A549 treated with CORT108297 at 1 μM for 4 hours (cell line): ENCODE results near the gene CD33. TPM values are rescaled to one million over a fixed set of nuclear protein-coding genes. Genes with fewer than 3 reads are reported as not detected.

Experiments used
- total RNA-seq: library from RNA; stranded (reverse); fragments of 200-300 nt; extraction: Qiagen RNA extraction; gene quantifications from 5 replicates; pipeline ENCODE4 v1.2.3, GENCODE V29; 2022

CD33 gene
- 0.44 TPM in 1 of 5 replicates, not detected in the others for total RNA-seq

DNA sequence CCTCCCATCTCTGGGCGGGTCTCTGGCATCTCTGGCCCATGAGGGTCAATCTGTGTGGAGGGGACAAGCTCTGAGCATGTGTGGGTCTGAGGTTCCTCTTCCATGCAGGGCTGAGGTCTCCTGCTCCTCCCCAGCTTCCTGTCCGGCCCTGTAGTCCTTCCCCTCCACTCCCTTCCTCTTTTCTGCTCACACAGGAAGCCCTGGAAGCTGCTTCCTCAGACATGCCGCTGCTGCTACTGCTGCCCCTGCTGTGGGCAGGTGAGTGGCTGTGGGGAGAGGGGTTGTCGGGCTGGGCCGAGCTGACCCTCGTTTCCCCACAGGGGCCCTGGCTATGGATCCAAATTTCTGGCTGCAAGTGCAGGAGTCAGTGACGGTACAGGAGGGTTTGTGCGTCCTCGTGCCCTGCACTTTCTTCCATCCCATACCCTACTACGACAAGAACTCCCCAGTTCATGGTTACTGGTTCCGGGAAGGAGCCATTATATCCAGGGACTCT is at the start of gene CD33:
Gene CD33, plus strand, starts transcription at position 183 of the 496 bp plus-strand sequence. Its CDS starts 39 bp downstream, at position 222.

DNA sequence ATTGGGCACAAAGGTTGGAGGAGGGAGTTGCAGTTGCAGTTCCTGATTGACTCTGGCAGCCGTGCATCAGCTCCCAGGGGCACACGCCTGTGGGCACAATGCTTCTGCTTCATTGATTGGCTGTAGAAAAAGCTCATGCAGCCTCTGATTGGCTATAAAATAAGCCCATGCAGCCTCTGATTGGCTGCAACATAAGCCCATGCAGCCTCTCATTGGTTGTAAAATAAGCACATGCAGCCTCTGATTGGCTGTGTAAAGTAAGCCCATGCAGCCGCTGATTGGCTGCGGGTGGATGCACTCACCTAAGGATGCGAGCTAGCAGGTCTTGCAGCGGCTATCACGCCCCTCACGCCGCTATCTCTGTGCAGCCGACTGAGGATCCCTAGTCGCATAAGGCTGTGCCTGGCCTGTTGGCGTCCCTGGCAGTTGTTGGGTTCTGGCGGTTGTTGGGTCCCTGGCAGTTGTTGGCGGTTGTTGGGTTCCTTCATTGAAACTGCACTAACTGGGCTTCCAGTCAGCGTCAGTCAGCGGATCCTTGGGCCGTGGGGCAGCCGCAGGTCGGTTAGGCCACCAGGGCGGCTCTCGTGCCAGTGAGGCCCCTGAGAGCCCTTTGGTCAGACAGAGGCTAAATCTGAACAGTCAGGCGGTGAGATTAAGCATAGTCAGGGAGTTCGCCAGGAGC is 26.0 kb downstream of the CD33 start, which contains the start of gene SIGLECL1:
Gene SIGLECL1, plus strand, starts transcription at position 295 of the 682 bp plus-strand sequence. CDS start 12,993 bp downstream, outside the sequence.

Other genes with a start within 250 kb of the CD33 start
- 0.06 to 0.07 TPM in 2 of 5 replicates, not detected in the others for gene KLK7, start 241.2 kb upstream of the CD33 start, total RNA-seq
- gene KLK8, start 223.5 kb upstream of the CD33 start, total RNA-seq = not detected in 5 replicates
- gene KLK10, start 205.4 kb upstream of the CD33 start, total RNA-seq = 0.25 to 0.60 TPM (median 0.28 TPM) in 5 replicates
- gene KLK11, start 198.5 kb upstream of the CD33 start, total RNA-seq = 0.07 TPM in 1 of 5 replicates, not detected in the others
- gene KLK12, start 190.1 kb upstream of the CD33 start, total RNA-seq = not detected in 5 replicates
- gene KLK13, start 160.0 kb upstream of the CD33 start, total RNA-seq = 0.09 TPM in 1 of 5 replicates, not detected in the others
- 0.35 to 0.44 TPM (median 0.39 TPM) in 5 replicates for gene KLK14, start 142.2 kb upstream of the CD33 start, total RNA-seq
- 5.0 to 16.2 TPM (median 14.7 TPM) in 5 replicates for gene CTU1, start 116.7 kb upstream of the CD33 start, total RNA-seq
- gene SIGLEC9, start 100.2 kb upstream of the CD33 start, total RNA-seq = not detected in 5 replicates
- not detected in 5 replicates for gene SIGLEC7, start 82.8 kb upstream of the CD33 start, total RNA-seq
- gene SIGLECL1, start 26.0 kb downstream of the CD33 start, total RNA-seq = not detected in 5 replicates
- gene IGLON5, start 86.6 kb downstream of the CD33 start, total RNA-seq = 0.02 to 0.05 TPM (median 0.03 TPM) in 4 of 5 replicates, not detected in the other
- gene VSIG10L, start 117.1 kb downstream of the CD33 start, total RNA-seq = 6.8 to 12.2 TPM (median 10.4 TPM) in 5 replicates
- 221 to 254 TPM (median 236 TPM) in 5 replicates for gene ETFB, start 141.3 kb downstream of the CD33 start, total RNA-seq
- gene CLDND2, start 143.9 kb downstream of the CD33 start, total RNA-seq = 6.1 to 12.5 TPM (median 10.5 TPM) in 5 replicates
- not detected in 5 replicates for gene NKG7, start 147.6 kb downstream of the CD33 start, total RNA-seq
- not detected in 5 replicates for gene LIM2, start 162.9 kb downstream of the CD33 start, total RNA-seq
- not detected in 5 replicates for gene C19orf84, start 165.5 kb downstream of the CD33 start, total RNA-seq
- gene SIGLEC10, start 192.6 kb downstream of the CD33 start, total RNA-seq = 0.05 TPM in 1 of 5 replicates, not detected in the others
- gene SIGLEC8, start 233.4 kb downstream of the CD33 start, total RNA-seq = not detected in 5 replicates